HCT116 (cell line): ENCODE results near the gene KRTAP17-1. TPM values are rescaled to one million over a fixed set of nuclear protein-coding genes. Genes with fewer than 3 reads are reported as not detected.

Experiments
- ATAC-seq: fragments of 200-7000 bp; cut with Tn5 transposase; 2 replicates; pipeline ENCODE4 v1.9.1; 2020; ENCODE audit warnings: mild to moderate bottlenecking, moderate library complexity
- BruUV-seq: library from RNA; stranded (reverse); fragments of 400-500 nt; replicated peaks from 2 replicates; lab custom pipeline; 2021; lab: Mats Ljungman, UMichigan
- CTCF ChIA-PET: fragments of 300-600 bp; sonication (Branson Sonifier 250); formaldehyde crosslinking; loops from one replicate; lab custom pipeline; 2021; ENCODE audit warnings: antibody characterized with exemption; lab: Charles Lee
- POLR2A ChIA-PET: fragments of 300-600, 350-600 bp; sonication (Branson Sonifier 250); formaldehyde crosslinking; loops from one replicate; lab custom pipeline; 2021; ENCODE audit warnings: antibody characterized with exemption; lab: Charles Lee
- RAD21 ChIA-PET, 2 experiments: fragments of 300-600 bp; sonication (Branson Sonifier 250); formaldehyde crosslinking; loops; one replicate each; lab custom pipeline; 2023; ENCODE audit warnings: low total read pairs in 2 of 2; ENCODE audit not compliant: uncharacterized antibody in 2 of 2, unreplicated experiment in 2 of 2, low non-redundant PET in 1 of 2; lab: Charles Lee
- DNase-seq: peaks from one replicate; pipeline ENCODE4 v3.0.0-alpha.2; 2010; ENCODE audit warnings: low read depth, low spot score
- H2AFZ ChIP-seq: fragments of 200-600 bp; shearing (Covaris generic), sonication (generic); 2 replicates; pipeline ENCODE4 v1.6.1; 2017; ENCODE audit warnings: low read depth, mixed run types, mixed read lengths, antibody characterized with exemption, low read length; ENCODE audit not compliant: poor library complexity, severe bottlenecking
- H3K27ac ChIP-seq: 2 replicates; pipeline ENCODE4 v1.5.1; 2012; ENCODE audit warnings: low read depth, low read length
- H3K27me3 ChIP-seq: fragments of 200-600 bp; sonication (generic); 2 replicates; pipeline ENCODE4 v1.6.1; 2016; ENCODE audit warnings: mixed run types, low read length, mixed read lengths; ENCODE audit not compliant: insufficient read depth
- H3K36me3 ChIP-seq, 2 experiments: fragments of 200-500 bp in 1 of 2; fragments of 200-600 bp in 1 of 2; sonication (Bioruptor generic) in 1 of 2; sonication (generic) in 1 of 2; 2 replicates each; pipeline versions ENCODE4 v1.5.1 to v1.6.1; 2014 to 2016; ENCODE audit warnings: low read length in 2 of 2, inconsistent platforms in 1 of 2, mixed read lengths in 1 of 2, mixed run types in 1 of 2; ENCODE audit not compliant: insufficient read depth in 2 of 2, control insufficient read depth in 1 of 2
- H3K4me1 ChIP-seq, 2 experiments: fragments of 200-600 bp in 1 of 2; sonication (generic) in 1 of 2; 2 replicates each; pipeline versions ENCODE4 v1.5.1 to v1.6.1; 2012 to 2017; ENCODE audit warnings: low read length in 2 of 2, inconsistent platforms in 1 of 2, mild to moderate bottlenecking in 1 of 2, mixed read lengths in 1 of 2, mixed run types in 1 of 2, moderate library complexity in 1 of 2; ENCODE audit not compliant: insufficient read depth in 2 of 2, control insufficient read depth in 1 of 2
- H3K4me2 ChIP-seq: fragments of 200-600 bp; sonication (generic); 2 replicates; pipeline ENCODE4 v1.6.1; 2017; ENCODE audit warnings: mixed run types, low read length, mixed read lengths
- H3K4me3 ChIP-seq, 2 experiments: fragments of 200-600 bp in 1 of 2; sonication (generic) in 1 of 2; replicated peaks in 1 of 2; 2 replicates each; pipeline ENCODE4 v1.5.1; 2011 to 2016; ENCODE audit warnings: low read length in 2 of 2, control low read depth in 1 of 2, low read depth in 1 of 2, mild to moderate bottlenecking in 1 of 2, mixed read lengths in 1 of 2, mixed run types in 1 of 2
- H3K79me2 ChIP-seq: fragments of 200-600 bp; sonication (generic); 2 replicates; pipeline ENCODE4 v1.6.1; 2017; ENCODE audit warnings: mild to moderate bottlenecking, mixed run types, low read length, moderate library complexity, mixed read lengths; ENCODE audit not compliant: insufficient read depth
- H3K9ac ChIP-seq: fragments of 200-600 bp; sonication (generic); 2 replicates; pipeline ENCODE4 v1.6.1; 2016; ENCODE audit warnings: low read length, mixed read lengths
- H3K9me2 ChIP-seq: fragments of 200-600 bp; sonication (generic), shearing (Covaris generic); 2 replicates; pipeline ENCODE4 v1.6.1; 2017; ENCODE audit warnings: mixed run types, mild to moderate bottlenecking, moderate library complexity; ENCODE audit not compliant: insufficient read depth
- H3K9me3 ChIP-seq, 2 experiments: fragments of 200-500 bp in 1 of 2; fragments of 200-600 bp in 1 of 2; sonication (Bioruptor generic) in 1 of 2; sonication (generic) in 1 of 2; 2 replicates each; pipeline ENCODE4 v1.6.1; 2014 to 2017; ENCODE audit warnings: low read length in 2 of 2, mixed read lengths in 2 of 2, inconsistent platforms in 1 of 2, low read depth in 1 of 2, mild to moderate bottlenecking in 1 of 2, mixed run types in 1 of 2, moderate library complexity in 1 of 2; ENCODE audit not compliant: control insufficient read depth in 1 of 2, insufficient read depth in 1 of 2
- H4K20me1 ChIP-seq: fragments of 200-600 bp; sonication (generic), shearing (Covaris generic); 2 replicates; pipeline ENCODE4 v1.6.1; 2017; ENCODE audit warnings: mixed run types, mild to moderate bottlenecking, moderate library complexity; ENCODE audit not compliant: insufficient read depth
- CEBPB ChIP-seq: IDR thresholded peaks from 2 replicates; pipeline ENCODE4 v1.6.1; 2012; ENCODE audit warnings: low read depth
- EZH2 ChIP-seq: fragments of 200-600 bp; sonication (generic); IDR thresholded peaks from 2 replicates; pipeline ENCODE4 v1.6.1; 2017; ENCODE audit warnings: antibody characterized with exemption, mixed run types
- FOSL1 ChIP-seq: IDR thresholded peaks from 2 replicates; pipeline ENCODE4 v1.6.1; 2012; ENCODE audit warnings: low read depth
- JUND ChIP-seq: IDR thresholded peaks from 2 replicates; pipeline ENCODE4 v1.6.1; 2012
- POLR2A ChIP-seq: IDR thresholded peaks from 2 replicates; pipeline ENCODE4 v1.7.0; 2011; ENCODE audit warnings: borderline replicate concordance; ENCODE audit not compliant: insufficient read depth, insufficient read length; ENCODE audit errors: extremely low read depth
- POLR2AphosphoS5 ChIP-seq: IDR thresholded peaks from 2 replicates; pipeline ENCODE4 v1.6.1; 2011; ENCODE audit warnings: mild to moderate bottlenecking, low read depth, low read length, moderate library complexity
- RAD21 ChIP-seq: IDR thresholded peaks from 2 replicates; pipeline ENCODE4 v1.6.1; 2012; ENCODE audit warnings: low read depth, mild to moderate bottlenecking
- YY1 ChIP-seq: IDR thresholded peaks from 2 replicates; pipeline ENCODE4 v1.6.1; 2011; ENCODE audit warnings: low read length, low read depth, moderate library complexity, mild to moderate bottlenecking; ENCODE audit not compliant: insufficient replicate concordance; ENCODE audit errors: extremely low read depth
- ZFX ChIP-seq: fragments of 450-650 bp; IDR thresholded peaks from 2 replicates; pipeline ENCODE4 v1.6.1; 2017
- intact Hi-C: fragments of 100-400 bp; cut with micrococcal nuclease; formaldehyde crosslinking; loops from 2 replicates; pipeline ENCODE4 v1.10.0; 2022
- total RNA-seq: library from RNA; stranded (reverse); gene quantifications from one replicate; pipeline ENCODE4 v1.2.1, GENCODE V29; 2021; ENCODE audit not compliant: unreplicated experiment
- TF ChIP-seq, protein P1 (sequence below): IDR thresholded peaks from 2 replicates; pipeline ENCODE4 v1.6.1; 2012
- TF ChIP-seq, protein P2 (sequence below), 3 experiments: fragments of 200-600 bp in 1 of 3; sonication (generic) in 1 of 3; IDR thresholded peaks in 2 of 3; conservative IDR thresholded peaks in 1 of 3; 2 replicates each; pipeline ENCODE4 v1.5.1; 2012 to 2017; ENCODE audit warnings: low read depth in 2 of 3, low read length in 2 of 3, antibody characterized with exemption in 1 of 3, borderline replicate concordance in 1 of 3, control low read depth in 1 of 3, mild to moderate bottlenecking in 1 of 3, mixed read lengths in 1 of 3, mixed run types in 1 of 3, moderate library complexity in 1 of 3; ENCODE audit not compliant: insufficient read depth in 1 of 3
- TF ChIP-seq, protein P3 (sequence below): IDR thresholded peaks from 2 replicates; pipeline ENCODE4 v1.6.1; 2012
- TF ChIP-seq, protein P4 (sequence below): IDR thresholded peaks from 2 replicates; pipeline ENCODE4 v1.6.1; 2012; ENCODE audit warnings: low read depth

Gene KRTAP17-1
- total RNA-seq, 1 experiment from 2014 or later: not detected

DNA sequence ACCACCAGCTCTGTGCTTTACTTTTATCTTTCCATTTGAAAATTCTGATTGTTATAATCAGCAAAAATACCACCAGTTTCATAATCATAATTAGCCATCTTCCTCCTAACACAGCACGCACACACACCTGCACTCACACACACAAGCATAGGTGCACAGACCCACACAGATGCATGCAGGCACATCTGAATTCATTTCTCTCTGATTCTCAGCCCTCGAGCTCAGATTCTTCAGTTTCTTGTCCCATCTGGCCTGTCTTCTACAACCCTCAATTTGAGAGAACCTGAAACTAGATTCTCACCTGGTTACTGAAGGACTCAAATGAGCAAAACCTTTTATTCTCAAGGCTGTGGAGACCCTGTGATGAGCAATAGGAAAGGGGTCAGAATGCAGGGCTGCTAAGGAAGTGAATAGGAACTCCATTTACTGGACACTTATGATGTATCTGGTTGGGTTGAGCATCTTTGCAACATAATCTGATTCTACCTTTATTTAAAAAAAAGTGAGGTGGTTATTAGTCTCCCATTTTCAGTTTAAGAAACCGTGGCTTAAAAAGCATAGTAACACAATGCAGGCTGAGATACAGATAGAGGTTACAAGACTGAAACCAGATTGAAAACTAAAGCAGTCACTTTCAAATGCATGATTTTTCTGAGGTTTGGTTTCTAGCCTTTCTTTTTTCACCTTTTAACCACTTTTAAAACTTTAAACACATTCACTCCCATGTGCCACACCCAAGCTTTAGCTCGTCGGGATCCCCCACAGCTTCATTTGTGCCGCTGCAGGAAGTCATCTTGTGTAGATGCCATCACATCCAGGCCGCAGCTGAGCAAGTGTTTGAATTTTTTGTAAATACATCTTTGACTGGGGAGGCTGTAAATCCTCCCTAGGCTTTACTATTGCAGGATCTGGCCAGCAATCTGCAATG lies 25.7 kb upstream of the KRTAP17-1 start:
- H3K4me2 ChIP-seq: no peak overlapping the region
- POLR2A ChIA-PET: no interaction called here
- no peaks in the 10 kb centered on the region for H3K79me2 ChIP-seq
- no peaks in the 10 kb centered on the region for H3K27me3 ChIP-seq
- no peak overlapping the region for H3K9ac ChIP-seq
- H3K9me2 ChIP-seq: no peaks in the 10 kb centered on the region
- H3K9me3 ChIP-seq: peaks cover 3 to 9% of the 10 kb centered on the region in 2 experiments; a peak in 1 of 4 replicates
- CTCF ChIA-PET: interaction anchor here (1.1 kb wide), 1 partner anchor 12 kb away, joined by 3 read pairs; no protein-coding TSS in a partner anchor
- no peak overlapping the region for H2AFZ ChIP-seq
- DNase-seq: no peak
- RAD21 ChIA-PET: no interaction called here
- no peaks in the 10 kb centered on the region for H3K4me1 ChIP-seq
- no peak for ATAC-seq
- no peak overlapping the region for H3K4me3 ChIP-seq
- no peaks in the 10 kb centered on the region for H4K20me1 ChIP-seq
- BruUV-seq: no TSS peak
- intact Hi-C loops: no loop called here
- TF ChIP-seq FOSL1 (no peak), POLR2AphosphoS5 (no peak), YY1 (no peak), ZFX (no peak), JUND (no peak), RAD21 (no peak), EZH2 (no peak), CEBPB (no peak), POLR2A (no peak)
- TF ChIP-seq, protein P1, sequence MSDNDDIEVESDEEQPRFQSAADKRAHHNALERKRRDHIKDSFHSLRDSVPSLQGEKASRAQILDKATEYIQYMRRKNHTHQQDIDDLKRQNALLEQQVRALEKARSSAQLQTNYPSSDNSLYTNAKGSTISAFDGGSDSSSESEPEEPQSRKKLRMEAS: no peak
- TF ChIP-seq, protein P2, sequence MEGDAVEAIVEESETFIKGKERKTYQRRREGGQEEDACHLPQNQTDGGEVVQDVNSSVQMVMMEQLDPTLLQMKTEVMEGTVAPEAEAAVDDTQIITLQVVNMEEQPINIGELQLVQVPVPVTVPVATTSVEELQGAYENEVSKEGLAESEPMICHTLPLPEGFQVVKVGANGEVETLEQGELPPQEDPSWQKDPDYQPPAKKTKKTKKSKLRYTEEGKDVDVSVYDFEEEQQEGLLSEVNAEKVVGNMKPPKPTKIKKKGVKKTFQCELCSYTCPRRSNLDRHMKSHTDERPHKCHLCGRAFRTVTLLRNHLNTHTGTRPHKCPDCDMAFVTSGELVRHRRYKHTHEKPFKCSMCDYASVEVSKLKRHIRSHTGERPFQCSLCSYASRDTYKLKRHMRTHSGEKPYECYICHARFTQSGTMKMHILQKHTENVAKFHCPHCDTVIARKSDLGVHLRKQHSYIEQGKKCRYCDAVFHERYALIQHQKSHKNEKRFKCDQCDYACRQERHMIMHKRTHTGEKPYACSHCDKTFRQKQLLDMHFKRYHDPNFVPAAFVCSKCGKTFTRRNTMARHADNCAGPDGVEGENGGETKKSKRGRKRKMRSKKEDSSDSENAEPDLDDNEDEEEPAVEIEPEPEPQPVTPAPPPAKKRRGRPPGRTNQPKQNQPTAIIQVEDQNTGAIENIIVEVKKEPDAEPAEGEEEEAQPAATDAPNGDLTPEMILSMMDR (IDR thresholded peaks at IDR 0.05 in 2 of 3, conservative IDR thresholded peaks at IDR 0.05 in 1 of 3; ENCODE audit: borderline replicate concordance in 1 of 3, insufficient read depth in 1 of 3, low read depth in 2 of 3, low read length in 2 of 3): no peak
- TF ChIP-seq, protein P3, sequence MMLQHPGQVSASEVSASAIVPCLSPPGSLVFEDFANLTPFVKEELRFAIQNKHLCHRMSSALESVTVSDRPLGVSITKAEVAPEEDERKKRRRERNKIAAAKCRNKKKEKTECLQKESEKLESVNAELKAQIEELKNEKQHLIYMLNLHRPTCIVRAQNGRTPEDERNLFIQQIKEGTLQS: no peak
- TF ChIP-seq, protein P4, sequence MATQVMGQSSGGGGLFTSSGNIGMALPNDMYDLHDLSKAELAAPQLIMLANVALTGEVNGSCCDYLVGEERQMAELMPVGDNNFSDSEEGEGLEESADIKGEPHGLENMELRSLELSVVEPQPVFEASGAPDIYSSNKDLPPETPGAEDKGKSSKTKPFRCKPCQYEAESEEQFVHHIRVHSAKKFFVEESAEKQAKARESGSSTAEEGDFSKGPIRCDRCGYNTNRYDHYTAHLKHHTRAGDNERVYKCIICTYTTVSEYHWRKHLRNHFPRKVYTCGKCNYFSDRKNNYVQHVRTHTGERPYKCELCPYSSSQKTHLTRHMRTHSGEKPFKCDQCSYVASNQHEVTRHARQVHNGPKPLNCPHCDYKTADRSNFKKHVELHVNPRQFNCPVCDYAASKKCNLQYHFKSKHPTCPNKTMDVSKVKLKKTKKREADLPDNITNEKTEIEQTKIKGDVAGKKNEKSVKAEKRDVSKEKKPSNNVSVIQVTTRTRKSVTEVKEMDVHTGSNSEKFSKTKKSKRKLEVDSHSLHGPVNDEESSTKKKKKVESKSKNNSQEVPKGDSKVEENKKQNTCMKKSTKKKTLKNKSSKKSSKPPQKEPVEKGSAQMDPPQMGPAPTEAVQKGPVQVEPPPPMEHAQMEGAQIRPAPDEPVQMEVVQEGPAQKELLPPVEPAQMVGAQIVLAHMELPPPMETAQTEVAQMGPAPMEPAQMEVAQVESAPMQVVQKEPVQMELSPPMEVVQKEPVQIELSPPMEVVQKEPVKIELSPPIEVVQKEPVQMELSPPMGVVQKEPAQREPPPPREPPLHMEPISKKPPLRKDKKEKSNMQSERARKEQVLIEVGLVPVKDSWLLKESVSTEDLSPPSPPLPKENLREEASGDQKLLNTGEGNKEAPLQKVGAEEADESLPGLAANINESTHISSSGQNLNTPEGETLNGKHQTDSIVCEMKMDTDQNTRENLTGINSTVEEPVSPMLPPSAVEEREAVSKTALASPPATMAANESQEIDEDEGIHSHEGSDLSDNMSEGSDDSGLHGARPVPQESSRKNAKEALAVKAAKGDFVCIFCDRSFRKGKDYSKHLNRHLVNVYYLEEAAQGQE: no peak
- H3K27ac ChIP-seq: no peak overlapping the region
- no peaks in the 10 kb centered on the region for H3K36me3 ChIP-seq
